Activated effector memory CD4-positive, alpha-beta T cell treated with Interleukin-2 at 50 U/mL for 16 hours (primary cell): Measurements from ENCODE around the gene GGA2.
"Not testable (repeated sequence)": the region's sequence is repeated elsewhere in the genome, so short reads cannot be mapped to it uniquely, and the experiment has no call there.

Experiments used
- DNase-seq: peaks from one replicate; pipeline ENCODE4 v3.0.0-alpha.2; 2020

The GGA2 gene, protein sequence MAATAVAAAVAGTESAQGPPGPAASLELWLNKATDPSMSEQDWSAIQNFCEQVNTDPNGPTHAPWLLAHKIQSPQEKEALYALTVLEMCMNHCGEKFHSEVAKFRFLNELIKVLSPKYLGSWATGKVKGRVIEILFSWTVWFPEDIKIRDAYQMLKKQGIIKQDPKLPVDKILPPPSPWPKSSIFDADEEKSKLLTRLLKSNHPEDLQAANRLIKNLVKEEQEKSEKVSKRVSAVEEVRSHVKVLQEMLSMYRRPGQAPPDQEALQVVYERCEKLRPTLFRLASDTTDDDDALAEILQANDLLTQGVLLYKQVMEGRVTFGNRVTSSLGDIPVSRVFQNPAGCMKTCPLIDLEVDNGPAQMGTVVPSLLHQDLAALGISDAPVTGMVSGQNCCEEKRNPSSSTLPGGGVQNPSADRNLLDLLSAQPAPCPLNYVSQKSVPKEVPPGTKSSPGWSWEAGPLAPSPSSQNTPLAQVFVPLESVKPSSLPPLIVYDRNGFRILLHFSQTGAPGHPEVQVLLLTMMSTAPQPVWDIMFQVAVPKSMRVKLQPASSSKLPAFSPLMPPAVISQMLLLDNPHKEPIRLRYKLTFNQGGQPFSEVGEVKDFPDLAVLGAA

DNA sequence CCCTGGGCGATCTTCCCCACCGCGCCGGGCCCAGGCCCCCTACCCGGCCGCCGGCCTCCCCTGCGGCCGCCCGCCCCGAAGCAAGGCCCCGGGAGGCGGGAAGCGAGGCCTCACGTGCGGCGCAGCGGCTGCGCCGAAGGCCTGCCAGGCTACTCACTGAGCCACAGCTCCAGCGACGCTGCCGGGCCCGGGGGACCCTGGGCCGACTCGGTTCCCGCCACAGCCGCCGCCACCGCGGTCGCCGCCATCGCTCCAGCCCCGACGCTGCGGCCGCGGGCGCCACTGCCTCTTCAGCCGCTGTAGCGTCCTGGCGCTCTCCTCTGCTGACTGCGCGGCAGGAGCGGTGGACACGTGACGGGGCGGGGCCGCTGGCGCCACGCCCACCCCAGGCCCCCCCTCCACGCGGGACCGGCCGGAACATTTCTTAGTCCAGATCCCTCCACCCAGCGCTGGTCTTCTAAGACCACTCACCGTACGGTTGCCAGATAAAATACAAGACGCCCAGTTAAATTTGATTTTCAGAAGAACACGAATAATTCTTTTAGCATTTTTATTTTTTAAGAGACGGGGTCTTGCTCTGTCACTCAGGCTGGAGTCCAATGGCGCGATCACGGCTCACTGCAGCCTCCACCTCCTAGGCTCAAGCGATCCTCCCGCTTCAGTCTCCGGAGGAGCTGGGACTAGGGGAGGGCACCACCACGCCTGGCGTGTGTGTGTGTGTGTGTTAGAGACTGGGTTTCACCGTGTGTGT is at the start of gene GGA2:
TSS of gene GGA2 (minus strand) at position 331 of the 751 bp plus-strand sequence. CDS start at position 248, 83 bp downstream.
- DNase-seq = peak; percentile 75

DNA sequence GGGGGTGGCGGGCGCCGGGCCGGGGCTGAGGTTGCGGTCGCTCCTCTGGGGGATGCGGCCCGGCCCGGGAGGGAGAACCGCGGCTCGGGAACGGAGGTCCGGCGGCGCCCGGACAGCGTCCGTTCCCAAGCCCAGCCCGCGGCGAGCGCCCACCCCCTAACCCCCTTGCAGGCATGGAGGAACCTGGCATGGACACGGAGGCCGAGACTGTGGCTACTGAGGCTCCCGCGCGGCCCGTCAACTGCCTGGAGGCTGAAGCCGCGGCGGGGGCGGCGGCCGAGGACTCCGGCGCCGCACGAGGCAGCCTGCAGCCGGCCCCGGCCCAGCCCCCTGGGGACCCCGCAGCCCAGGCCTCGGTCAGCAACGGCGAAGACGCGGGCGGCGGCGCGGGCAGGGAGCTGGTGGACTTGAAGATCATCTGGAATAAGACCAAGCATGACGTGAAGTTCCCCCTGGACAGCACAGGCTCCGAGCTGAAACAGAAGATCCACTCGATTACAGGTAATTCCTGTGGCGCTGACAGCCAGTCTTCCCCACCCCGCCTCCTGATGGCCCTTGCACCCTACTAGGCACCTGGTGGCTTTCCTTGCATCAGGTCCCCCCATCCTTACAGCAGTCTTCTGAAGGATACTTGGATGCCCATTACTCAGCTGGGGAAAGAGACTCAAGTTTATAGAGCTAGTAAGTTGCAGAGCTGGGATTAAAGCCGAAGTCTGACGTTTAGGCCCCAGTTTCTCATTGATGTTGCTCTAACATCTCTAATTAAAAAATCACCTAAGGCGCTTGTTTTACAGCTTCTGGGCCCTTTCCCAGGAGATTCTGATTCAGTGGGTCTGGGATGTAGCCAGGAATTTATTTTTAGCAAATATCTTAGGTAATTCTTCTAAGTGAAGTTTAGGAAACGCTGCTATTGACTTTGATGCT is 47.7 kb upstream of the GGA2 start:
- DNase-seq = no peak

DNA sequence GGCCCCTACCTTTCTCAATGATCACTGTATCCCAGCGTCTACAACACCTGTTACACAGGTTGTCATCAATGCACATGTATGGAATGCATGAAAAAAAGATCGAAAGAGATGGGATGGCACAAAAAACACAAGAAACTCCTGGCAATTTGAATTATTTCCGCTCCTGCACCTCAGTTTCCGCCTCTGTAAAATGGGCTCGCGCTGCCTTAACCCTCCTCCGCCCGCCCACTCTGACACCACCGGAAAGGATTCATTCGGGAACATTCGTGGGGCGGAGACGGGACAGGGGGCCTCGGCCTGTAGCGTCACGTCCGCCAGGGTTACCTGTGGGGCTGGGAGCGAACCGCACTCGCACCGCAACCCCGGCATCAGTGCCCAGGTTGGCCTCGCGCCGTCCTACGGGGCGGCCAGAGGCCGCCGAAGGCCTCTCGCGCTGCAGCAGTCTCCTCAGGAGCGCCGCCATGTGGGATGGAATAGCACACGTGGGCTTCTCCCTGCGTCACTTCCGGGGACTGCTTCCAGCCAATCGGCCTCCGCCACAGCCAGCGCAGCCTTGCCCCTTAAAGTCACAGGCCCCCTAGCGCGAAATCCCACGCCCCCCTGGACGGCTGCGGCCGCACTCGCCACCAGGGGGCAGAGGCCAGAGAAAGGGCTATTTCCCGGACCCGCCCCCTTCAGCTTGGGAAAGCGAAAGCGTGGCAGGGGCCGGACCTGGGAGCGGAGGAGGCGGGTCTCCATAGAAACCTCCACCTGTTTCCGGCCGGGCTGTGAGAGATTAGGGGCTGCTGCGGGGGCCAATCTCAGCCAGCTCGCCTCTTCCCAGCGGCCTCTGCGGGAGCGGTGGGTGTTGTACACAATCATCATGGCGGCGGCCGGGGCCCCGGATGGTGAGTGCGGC is 46.8 kb upstream of the GGA2 start, which contains the start of the genes EARS2 and UBFD1:
TSS of gene EARS2 (minus strand) at position 470 of the 898 bp plus-strand sequence. CDS start at position 463, 7 bp downstream.
TSS of gene UBFD1 (plus strand) at position 847 of the 898 bp plus-strand sequence. CDS start at position 863, 16 bp downstream.
- DNase-seq = peak; percentile 90

DNA sequence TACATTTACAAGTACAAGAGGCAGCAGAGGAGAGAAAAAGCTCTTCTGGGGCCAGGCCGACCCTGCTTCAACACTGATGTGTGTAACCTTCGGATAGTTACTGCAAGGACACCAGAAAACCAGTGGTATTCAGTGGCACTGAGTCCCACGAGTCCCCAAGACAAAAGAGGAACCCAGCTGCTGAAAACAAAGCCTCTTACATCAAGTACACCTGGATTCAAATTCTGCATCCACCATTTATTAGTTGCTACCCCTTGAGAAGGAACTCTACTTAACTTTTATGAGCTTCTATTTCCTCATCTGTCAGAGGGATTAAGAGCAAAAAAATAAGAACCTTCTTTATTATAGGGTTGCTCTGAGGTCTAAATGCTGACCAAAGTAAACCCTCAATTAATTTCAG is 44.2 kb upstream of the GGA2 start:
- no peak for DNase-seq

DNA sequence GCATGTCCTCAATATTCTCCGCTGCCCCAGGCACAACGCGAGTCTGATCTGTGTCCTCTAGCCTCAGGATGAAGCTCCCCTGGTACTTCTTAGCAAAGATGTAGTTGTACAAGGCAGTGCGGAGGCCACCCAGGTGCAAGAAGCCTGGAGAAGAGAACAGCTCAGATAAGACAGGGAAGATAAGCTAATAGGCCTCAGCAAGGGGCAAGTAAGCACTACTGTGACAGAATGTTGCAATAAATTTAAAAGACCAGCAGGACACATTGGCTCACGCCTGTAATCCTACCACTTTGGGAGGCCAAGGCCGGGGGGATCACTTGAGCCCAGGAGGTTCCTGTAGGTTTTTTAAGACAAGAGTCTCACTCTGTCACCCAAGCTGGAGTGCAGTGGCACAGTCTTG is 41.9 kb upstream of the GGA2 start:
- DNase-seq = no peak

DNA sequence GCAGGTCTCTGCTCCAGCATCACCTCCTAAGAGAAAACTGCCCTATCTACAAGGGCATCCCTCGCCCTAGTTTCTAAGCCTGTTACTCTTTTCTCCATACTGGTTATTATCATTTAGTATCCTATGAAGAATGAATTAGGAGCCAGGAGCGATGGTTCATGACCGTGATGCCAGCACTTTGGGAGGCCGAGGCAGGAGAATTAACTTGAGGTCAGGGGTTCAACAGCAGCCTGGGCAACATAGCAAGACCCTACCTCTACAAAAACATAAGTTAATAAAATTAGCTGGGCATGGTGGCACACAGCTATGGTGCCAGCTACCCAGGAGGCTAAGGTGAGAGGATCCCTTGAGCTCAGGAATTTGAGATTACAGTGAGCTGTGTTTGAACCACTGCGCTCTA is 39.6 kb upstream of the GGA2 start:
- DNase-seq = no peak

DNA sequence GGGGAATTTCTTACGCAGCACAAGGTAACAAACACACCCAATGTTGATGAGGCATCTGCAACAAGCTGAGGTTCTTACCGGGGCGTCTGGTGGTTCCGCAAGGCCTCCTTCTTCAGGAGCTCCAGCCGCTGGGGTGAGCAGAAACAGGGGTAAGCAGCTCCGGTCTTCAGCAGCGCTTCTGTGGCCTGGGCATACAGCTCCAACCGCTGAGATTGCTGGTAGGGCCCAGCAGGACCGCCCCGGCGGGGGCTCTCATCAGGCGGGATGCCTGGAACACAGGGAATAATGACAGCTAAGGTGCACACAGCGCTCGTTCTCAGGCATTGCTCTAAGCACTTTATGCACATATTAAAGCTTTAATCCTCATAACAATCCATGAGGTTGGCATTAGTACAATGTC is 34.1 kb upstream of the GGA2 start:
- no peak for DNase-seq

DNA sequence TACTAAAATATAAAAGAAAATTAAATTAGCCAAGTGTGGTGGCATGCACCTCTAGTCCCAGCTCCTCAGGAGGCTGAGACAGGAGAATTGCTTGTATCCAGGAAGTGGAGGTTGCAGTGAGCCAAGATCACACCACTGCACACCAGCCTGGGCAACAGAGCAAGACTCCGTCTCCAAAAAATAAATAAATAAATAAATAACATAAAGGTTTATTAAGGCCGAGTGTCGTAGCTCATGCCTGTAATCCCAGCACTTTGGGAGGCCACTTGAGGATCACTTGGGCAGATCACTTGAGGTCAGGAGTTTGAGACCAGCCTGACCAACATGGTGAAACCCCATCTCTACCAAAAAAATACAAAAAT is 30.5 kb upstream of the GGA2 start:
- not testable (repeated sequence) for DNase-seq

DNA sequence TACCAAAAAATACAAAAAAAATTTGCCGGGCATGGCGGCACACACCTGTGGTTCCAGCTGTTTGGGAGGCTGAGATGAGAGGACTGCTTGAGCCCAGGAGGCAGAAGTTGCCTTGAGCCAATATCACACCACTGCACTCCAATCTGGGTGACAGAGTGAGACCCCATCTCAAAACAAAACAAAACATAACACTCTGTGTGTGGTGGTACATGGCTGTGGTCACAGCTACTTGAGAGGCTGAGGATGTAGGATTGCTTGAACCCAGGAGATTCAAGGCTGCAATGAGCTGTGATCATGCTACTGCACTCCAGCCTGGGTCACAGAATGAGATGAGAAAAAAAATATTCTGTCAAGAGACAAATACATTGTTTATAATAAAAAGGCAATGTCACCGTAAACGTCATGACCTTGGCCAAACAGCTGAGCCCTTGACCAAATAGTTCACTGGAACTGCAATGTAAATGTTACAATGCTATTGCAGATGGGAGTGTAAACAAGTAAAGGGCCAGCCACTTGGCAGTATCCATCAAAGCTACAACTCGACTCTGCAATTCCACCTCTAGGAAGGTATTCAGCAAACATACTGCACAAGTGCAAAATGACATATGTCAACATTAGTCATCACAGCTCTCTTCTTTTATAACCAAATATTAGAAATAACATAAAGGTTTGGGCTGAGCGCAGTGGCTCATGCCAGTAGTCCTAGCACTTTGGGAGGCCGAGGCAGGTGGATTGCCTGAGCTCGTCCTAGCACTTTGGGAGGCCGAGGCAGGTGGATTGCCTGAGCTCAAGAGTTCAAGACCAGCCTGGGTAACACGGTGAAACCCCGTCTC is 29.9 kb upstream of the GGA2 start:
- no peak for DNase-seq

DNA sequence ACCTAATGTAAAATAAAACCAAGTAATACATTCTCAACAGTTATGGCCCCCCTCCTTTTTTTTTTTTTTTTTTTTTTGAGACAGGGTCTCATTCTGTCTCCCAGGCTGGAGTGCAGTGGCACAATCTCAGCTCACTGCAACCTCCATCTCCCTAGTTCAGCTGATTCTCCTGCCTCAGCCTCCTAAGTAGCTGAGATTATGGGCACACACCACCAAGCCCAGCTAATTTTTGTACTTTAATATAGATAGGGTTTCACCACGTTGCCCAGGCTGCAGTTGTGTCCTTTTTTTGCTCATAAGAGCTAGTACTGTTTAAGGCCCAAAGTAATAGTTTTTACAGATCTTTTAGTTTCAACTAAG is 28.6 kb upstream of the GGA2 start:
- no peak for DNase-seq

DNA sequence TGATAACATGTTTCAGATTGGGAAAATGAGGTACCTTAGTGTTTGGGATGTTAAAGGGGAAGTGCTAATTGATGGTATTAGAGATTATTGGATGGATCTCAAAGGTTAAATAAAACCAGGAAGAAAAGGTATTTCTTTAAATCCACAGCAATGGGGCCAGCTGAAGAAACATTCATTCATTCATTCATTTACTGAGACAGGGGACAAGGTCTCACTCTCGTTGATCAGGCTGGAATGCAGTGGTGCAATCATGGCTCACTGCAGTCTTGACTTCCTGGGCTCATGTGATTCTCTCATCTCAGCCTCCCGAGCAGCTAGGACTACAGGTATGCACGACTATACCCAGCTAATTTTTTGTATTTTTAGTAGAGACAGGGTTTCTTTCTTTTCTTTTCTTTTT is 27.1 kb upstream of the GGA2 start:
- DNase-seq = no peak

DNA sequence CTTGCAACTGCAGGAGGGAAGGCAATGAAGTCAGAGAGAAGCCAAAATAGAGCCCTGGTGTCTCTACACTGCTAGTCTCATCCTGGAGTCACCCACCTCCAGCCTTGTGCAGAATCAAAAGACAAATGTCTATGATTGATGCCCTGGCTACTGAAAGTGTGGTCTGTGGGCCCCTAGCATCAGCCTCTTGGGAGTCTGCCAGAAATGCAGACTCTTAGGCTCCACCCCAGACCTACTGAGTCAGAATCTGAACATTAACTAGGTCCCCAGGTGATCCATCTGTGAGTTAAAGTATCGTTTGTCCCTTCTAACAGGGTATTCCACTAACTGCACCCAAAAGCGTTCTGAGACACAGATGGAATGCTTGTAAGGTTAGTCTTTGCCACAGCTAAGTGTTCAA is 25.6 kb upstream of the GGA2 start:
- DNase-seq = no peak

DNA sequence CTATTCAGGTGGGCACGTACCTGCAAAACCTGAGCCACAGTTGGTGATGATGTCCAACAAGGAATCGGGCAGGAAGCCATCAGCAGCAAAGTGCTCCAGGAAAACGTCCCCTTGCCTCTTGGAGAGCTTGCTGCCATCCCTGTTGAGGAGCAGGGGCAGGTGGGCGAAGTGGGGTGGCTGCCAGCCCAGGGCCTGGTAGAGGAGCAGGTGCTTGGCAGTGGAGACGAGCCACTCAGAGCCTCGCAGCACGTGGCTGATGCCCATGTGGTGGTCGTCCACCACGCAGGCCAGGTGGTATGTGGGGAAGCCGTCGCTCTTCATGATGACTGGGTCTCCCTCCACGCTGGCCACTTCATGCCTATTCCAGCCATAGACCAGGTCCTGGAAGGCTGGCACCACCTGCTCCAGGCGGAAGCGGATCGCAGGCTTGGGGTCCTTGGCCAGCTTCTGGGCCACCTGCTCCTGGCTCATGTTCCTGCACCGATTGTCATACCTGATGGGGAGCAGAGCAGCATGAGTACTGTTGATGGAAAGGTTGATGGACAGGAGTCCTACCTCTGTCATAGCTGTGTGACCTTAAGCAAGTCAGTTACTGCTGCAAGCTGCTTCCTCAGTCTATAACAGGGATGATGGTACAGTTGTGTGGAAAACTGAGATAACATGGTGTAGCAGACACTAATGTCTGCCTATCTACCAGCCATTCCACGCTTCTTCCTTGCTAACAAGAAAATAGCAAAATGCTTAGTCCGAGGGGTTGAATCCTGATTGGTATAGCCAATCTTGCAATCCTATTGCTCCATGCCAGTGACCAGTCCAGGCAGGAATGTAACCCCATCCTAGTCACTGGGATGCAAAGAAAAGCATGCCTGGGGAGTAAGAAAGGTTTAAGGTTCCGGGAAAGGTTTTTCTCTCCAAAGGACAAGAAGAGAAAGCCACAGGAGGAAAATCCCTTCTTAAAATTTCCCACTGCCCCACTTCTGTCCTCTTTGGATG is 24.9 kb upstream of the GGA2 start:
- no peak for DNase-seq

DNA sequence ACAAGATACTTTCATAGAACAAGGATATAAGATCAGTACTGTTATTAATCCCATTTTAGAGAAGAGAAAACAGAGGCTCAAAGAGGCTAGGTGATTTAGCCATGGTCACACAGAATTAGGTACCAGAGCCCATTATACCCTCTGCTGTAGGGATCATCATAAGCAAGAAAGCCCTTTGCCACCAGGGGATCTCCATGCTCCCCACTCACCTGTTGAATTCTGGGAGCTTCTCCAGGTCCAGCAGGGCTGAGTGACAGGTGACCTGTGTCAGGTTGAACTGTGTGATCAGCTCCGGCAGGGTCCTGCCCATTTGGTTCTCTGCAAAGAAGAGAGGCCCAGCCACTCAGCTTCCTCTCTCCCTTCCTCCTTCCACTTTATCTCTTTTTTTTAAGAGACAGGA is 22.2 kb upstream of the GGA2 start:
- DNase-seq = no peak

DNA sequence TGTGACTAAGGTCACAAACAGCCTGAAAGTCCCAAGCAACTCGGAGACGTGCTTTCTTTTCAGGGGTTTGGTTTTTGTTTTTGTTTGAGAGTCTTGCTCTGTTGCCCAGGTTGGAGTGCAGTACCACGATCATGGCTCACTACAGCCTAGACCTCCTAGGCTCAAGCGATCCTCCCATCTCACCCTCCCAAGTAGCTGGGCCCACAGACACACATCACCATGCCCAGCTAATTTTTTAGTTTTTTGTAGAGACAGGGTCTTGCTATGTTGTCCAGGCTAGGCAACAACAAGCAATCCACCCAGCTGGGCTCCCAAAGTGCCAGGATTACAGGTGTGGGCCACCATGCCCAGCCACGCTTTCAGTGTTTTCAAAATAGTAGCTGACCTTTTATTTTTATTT is 19.8 kb upstream of the GGA2 start:
- no peak for DNase-seq

DNA sequence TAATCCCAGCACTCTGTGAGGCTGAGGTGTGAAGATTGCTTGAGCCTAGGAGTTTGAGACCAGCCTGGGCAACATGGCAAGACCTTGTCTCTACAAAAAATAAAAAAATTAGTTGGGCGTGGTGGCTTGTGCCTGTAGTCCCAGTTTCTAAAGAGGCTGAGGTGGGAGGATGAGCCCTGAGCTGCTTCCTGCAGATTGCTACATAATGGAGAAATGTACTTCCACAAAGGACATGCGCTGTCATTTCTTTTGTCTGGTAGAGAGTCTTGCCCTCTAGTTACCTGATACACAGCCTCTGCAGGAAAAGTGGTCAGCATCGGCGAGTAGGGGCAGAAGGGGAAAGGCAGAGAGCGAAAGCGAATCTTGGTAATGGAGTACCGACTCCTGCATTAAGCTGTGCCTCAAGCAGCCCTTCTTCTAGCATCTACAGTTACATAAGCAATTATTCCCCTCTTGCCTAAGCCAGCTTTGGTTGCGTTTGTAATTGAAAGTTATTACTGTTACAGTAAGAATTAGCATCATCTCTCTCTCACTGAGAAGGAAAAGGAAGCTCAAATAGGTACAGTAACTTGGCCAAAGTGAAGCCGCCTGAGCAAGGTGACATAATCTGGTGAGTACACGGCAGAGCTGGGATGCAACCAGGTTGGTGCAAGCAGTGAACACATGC is 18.5 kb upstream of the GGA2 start:
- DNase-seq = no peak

DNA sequence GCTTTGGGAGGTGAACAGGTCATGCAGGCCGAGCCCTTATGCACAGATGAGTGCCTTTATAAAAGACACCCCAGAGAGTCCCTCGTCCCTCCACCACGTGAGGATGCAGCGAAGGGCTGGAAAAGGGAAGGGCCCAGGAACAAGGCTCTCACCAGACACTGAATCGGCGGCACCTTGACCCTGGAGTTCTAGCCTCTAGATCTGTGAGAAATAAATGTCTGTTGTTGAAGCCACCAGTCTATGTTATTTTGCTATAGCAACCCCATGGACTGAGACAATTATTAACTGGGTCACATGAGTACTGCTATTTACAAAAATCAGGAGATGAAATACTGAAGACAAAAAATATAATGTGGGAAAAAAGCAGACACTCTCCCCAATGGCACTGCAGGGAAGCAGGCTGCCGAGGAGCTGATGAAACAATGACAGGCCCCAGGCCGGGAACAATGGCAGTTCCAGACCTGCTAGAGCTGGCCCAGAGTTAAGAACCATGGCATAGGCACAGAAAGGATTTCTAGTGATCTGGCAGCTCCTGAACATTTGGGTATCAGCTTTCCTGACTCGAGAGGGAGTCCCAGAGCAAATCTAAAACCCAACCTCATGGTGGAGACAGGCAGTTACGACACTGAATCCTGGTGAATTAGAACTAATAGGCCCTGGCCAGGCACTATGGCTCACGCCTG is 17.8 kb upstream of the GGA2 start:
- DNase-seq = no peak

DNA sequence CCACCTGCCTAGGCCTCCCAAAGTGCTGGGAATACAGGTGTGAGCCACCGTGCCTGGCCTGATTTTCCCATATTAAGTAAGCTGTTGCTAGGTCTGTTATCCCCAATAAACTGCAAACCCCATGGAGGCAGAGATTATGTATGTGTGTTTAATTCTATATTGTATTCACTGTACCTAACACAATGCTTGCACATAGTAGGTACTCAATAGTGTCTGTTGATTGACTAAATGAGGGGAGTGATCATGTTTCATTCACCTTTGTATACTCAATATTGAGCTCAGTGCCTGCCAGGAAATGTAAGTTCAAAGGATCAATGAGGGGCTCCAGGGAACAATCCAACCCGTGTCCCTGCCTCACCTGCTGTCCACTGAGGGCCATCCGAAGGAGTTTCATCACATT is 14.6 kb upstream of the GGA2 start:
- no peak for DNase-seq
